Cerebellar cortex (tissue), 1 donor: ENCODE data around the gene LEP.
"Not testable (repeated sequence)": the region's sequence is repeated elsewhere in the genome, so short reads cannot be mapped to it uniquely, and the experiment has no call there.

ENCODE experiments used
- DNase-seq: peaks from one replicate; pipeline ENCODE4 v3.0.0-alpha.2; 2015; ENCODE audit warnings: low spot score

The LEP gene

GRCh38 chr7:128210590-128211570 is 30.2 kb upstream of the LEP start:
- DNase-seq = no peak

GRCh38 chr7:128211626-128212025 is 29.5 kb upstream of the LEP start:
- no peak for DNase-seq

GRCh38 chr7:128214463-128214862 is 26.6 kb upstream of the LEP start:
- DNase-seq = no peak

- no peak for DNase-seq
Observed at GRCh38 chr7:128215281-128215680, 25.8 kb upstream of the LEP start.

GRCh38 chr7:128215739-128216138 is 25.3 kb upstream of the LEP start:
- no peak for DNase-seq

GRCh38 chr7:128217030-128217805 is 23.9 kb upstream of the LEP start:
- DNase-seq = no peak

GRCh38 chr7:128217967-128218652 is 23.0 kb upstream of the LEP start:
- DNase-seq = no peak

GRCh38 chr7:128219636-128220035 is 21.4 kb upstream of the LEP start:
- DNase-seq = no peak

- no peak for DNase-seq
Observed at GRCh38 chr7:128221929-128222403, 19.1 kb upstream of the LEP start.

GRCh38 chr7:128226132-128226980 is 14.7 kb upstream of the LEP start:
- DNase-seq = no peak

- DNase-seq = no peak
Observed at GRCh38 chr7:128227271-128227670, 13.8 kb upstream of the LEP start.

GRCh38 chr7:128231021-128231420 is 10.1 kb upstream of the LEP start:
- DNase-seq = no peak

- DNase-seq = no peak
Observed at GRCh38 chr7:128231677-128232076, 9.4 kb upstream of the LEP start.

GRCh38 chr7:128233471-128233870 is 7.6 kb upstream of the LEP start:
- DNase-seq = no peak

- DNase-seq = no peak
Observed at GRCh38 chr7:128234476-128235026, 6.5 kb upstream of the LEP start.

- DNase-seq = peak; percentile 77
Observed at GRCh38 chr7:128235471-128235870, 5.6 kb upstream of the LEP start.

GRCh38 chr7:128236924-128237586 is 4.0 kb upstream of the LEP start:
- no peak for DNase-seq

- not testable (repeated sequence) for DNase-seq
Observed at GRCh38 chr7:128239146-128239545, 1.9 kb upstream of the LEP start.

GRCh38 chr7:128242661-128243060 is 1.6 kb downstream of the LEP start:
- DNase-seq = no peak

GRCh38 chr7:128243273-128243672 is 2.2 kb downstream of the LEP start:
- DNase-seq = no peak
